GM12878 (cell line): ENCODE results near the gene AGFG1. TPM values are rescaled to one million over a fixed set of nuclear protein-coding genes. Genes with fewer than 3 reads are reported as not detected.

ENCODE experiments used
- ATAC-seq: fragments of 200-7000 bp; cut with Tn5 transposase; 3 replicates; pipeline ENCODE4 v1.9.1; 2020; ENCODE audit warnings: mild to moderate bottlenecking, moderate library complexity
- BruUV-seq: library from RNA; stranded (reverse); fragments of 400-500 nt; replicated peaks from 2 replicates; lab custom pipeline; 2021; lab: Mats Ljungman, UMichigan
- CTCF ChIA-PET: fragments of 300-600 bp; sonication (Branson Sonifier 250); formaldehyde crosslinking; extraction: SDS; loops from one replicate; lab custom pipeline; 2021; ENCODE audit warnings: inconsistent platforms; lab: Yijun Ruan, JAX
- POLR2A ChIA-PET: fragments of 350-600 bp; formaldehyde crosslinking; extraction: SDS; loops from one replicate; lab custom pipeline; 2021; ENCODE audit warnings: inconsistent platforms; lab: Charles Lee
- RAD21 ChIA-PET: fragments of 300-600 bp; sonication (Branson Sonifier 250); formaldehyde crosslinking; loops from one replicate; lab custom pipeline; 2023; ENCODE audit warnings: antibody characterized with exemption; ENCODE audit not compliant: unreplicated experiment; lab: Charles Lee
- SMC1A ChIA-PET: fragments of 300-600 bp; sonication (Branson Sonifier 250); formaldehyde crosslinking; loops from one replicate; lab custom pipeline; 2023; ENCODE audit not compliant: unreplicated experiment, uncharacterized antibody; lab: Charles Lee
- DNase-seq: peaks from one replicate; pipeline ENCODE4 v3.0.0-alpha.2; 2011; ENCODE audit warnings: low read depth, low spot score
- FAIRE-seq: peaks from 3 replicates; lab custom pipeline; 2011; peaks lifted over from hg19 to GRCh38; lab: Jason Lieb, UNC
- H2AFZ ChIP-seq: 2 replicates; pipeline ENCODE4 v1.6.0; 2011; ENCODE audit warnings: low read depth, low read length, control low read depth; ENCODE audit not compliant: control insufficient read depth
- H3K27ac ChIP-seq: 2 replicates; pipeline ENCODE4 v1.5.1; 2011; ENCODE audit warnings: control low read depth; ENCODE audit not compliant: control insufficient read depth, insufficient read depth
- H3K27me3 ChIP-seq, 2 experiments: replicated peaks in 1 of 2; 2 replicates each; pipeline versions ENCODE4 v1.6.0 to v1.6.1; 2011; ENCODE audit warnings: low read length in 1 of 2; ENCODE audit not compliant: control insufficient read depth in 2 of 2, insufficient read depth in 2 of 2
- H3K36me3 ChIP-seq, 2 experiments: 2 replicates each; pipeline ENCODE4 v1.5.1; 2011; ENCODE audit warnings: low read length in 1 of 2; ENCODE audit not compliant: control insufficient read depth in 2 of 2, insufficient read depth in 2 of 2
- H3K4me1 ChIP-seq: 2 replicates; pipeline ENCODE4 v1.6.1; 2011; ENCODE audit warnings: mild to moderate bottlenecking, low read length, moderate library complexity, mixed read lengths; ENCODE audit not compliant: control insufficient read depth, insufficient read depth
- H3K4me2 ChIP-seq: 2 replicates; pipeline ENCODE4 v1.6.0; 2011; ENCODE audit warnings: control low read depth; ENCODE audit not compliant: control insufficient read depth, insufficient read depth
- H3K4me3 ChIP-seq: fragments of 200-600 bp; sonication (generic); 2 replicates; pipeline ENCODE4 v1.5.1; 2016
- H3K79me2 ChIP-seq: 2 replicates; pipeline ENCODE4 v1.6.0; 2011; ENCODE audit warnings: low read length; ENCODE audit not compliant: control insufficient read depth, insufficient read depth
- H3K9ac ChIP-seq: 2 replicates; pipeline ENCODE4 v1.8.0; 2011; ENCODE audit warnings: low read length, control low read depth, mixed read lengths; ENCODE audit not compliant: control insufficient read depth, insufficient read depth
- H3K9me3 ChIP-seq: replicated peaks from 3 replicates; pipeline ENCODE4 v1.5.1; 2011; ENCODE audit warnings: mild to moderate bottlenecking, low read length; ENCODE audit not compliant: control insufficient read depth, insufficient read depth
- H4K20me1 ChIP-seq: 2 replicates; pipeline ENCODE4 v1.6.0; 2011; ENCODE audit not compliant: control insufficient read depth, insufficient read depth
- CHD2 ChIP-seq: IDR thresholded peaks from 2 replicates; pipeline ENCODE4 v1.6.1; 2011; ENCODE audit warnings: low read depth, low read length, improper control_type of control experiment, borderline replicate concordance
- IKZF1 ChIP-seq: fragments of 450-650 bp; conservative IDR thresholded peaks from 2 replicates; pipeline ENCODE4 v1.6.1; 2017; ENCODE audit warnings: antibody characterized with exemption, mild to moderate bottlenecking
- IKZF2 ChIP-seq, 2 experiments: fragments of 450-650 bp; IDR thresholded peaks; 2 replicates each; pipeline ENCODE4 v1.6.1; 2017; ENCODE audit warnings: mild to moderate bottlenecking in 2 of 2, moderate library complexity in 2 of 2
- KAT2A ChIP-seq: conservative IDR thresholded peaks from 2 replicates; pipeline ENCODE4 v1.6.1; 2011; ENCODE audit warnings: low read depth, low read length; ENCODE audit not compliant: control insufficient read depth
- NFXL1 ChIP-seq: fragments of 450-650 bp; IDR thresholded peaks from 2 replicates; pipeline ENCODE4 v1.6.1; 2017; ENCODE audit warnings: antibody characterized with exemption, mild to moderate bottlenecking, borderline replicate concordance
- NR2C1 ChIP-seq: fragments of 450-650 bp; IDR thresholded peaks from 2 replicates; pipeline ENCODE4 v1.6.1; 2017; ENCODE audit warnings: antibody characterized with exemption, mild to moderate bottlenecking, moderate library complexity
- POLR2A ChIP-seq: IDR thresholded peaks from 2 replicates; pipeline ENCODE4 v1.6.1; 2011; ENCODE audit warnings: low read depth, mild to moderate bottlenecking, low read length
- RUNX3 ChIP-seq: IDR thresholded peaks from 2 replicates; pipeline ENCODE4 v1.6.1; 2012; ENCODE audit warnings: low read length, inconsistent platforms
- SMAD5 ChIP-seq: IDR thresholded peaks from 2 replicates; pipeline ENCODE4 v1.6.1; 2016; ENCODE audit warnings: antibody characterized with exemption, low read depth
- TCF3 ChIP-seq: IDR thresholded peaks from 2 replicates; pipeline ENCODE4 v1.6.1; 2012; ENCODE audit warnings: low read depth, mild to moderate bottlenecking, low read length, borderline replicate concordance; ENCODE audit not compliant: insufficient read depth
- ZNF274 ChIP-seq: IDR thresholded peaks from one replicate; pipeline ENCODE4 v1.8.0; 2011; ENCODE audit not compliant: insufficient read length, insufficient read depth
- WGBS: methylation state at CpG from one replicate; pipeline ENCODE4 v1.1.6; 2016; ENCODE audit warnings: low lambda C conversion rate; ENCODE audit not compliant: insufficient replicate concordance, insufficient coverage; ENCODE audit errors: missing lambda C conversion rate; 5-methylcytosine and 5-hydroxymethylcytosine counted together
- in situ Hi-C: fragments of 300-500 bp; cut with MboI; formaldehyde crosslinking; loops from 9 replicates; pipeline ENCODE4 v1.14.3; 2018; ENCODE audit warnings: mixed read lengths
- intact Hi-C: fragments of 100-400 bp; cut with micrococcal nuclease; formaldehyde crosslinking; loops from one replicate; pipeline ENCODE4 v1.14.2; 2022; ENCODE audit not compliant: unreplicated experiment
- polyA plus RNA-seq, 11 experiments: library from polyadenylated mRNA; depleted of rRNA in 4 of 11; unstranded in 6 of 11; stranded (reverse) in 5 of 11; fragments of >200 nt; fragmentation: Nextera tagmentation in 4 of 11; fragmentation: Illumina TruSeq in 1 of 11; extraction: Ambion mirVana in 4 of 11; extraction: Trizol in 1 of 11; gene quantifications; 1 replicate in 1 of 11; 2 replicates in 10 of 11; pipeline versions ENCODE4 v1.2.1 to v1.2.3, GENCODE V29; 2011 to 2016; ENCODE audit warnings: inconsistent platforms in 2 of 11, missing spikeins in 2 of 11, low read depth in 1 of 11
- total RNA-seq, 4 experiments: library from RNA; depleted of rRNA in 3 of 4; stranded (reverse); fragments of >200 nt in 3 of 4; fragmentation: Illumina TruSeq in 1 of 4; extraction: Trizol in 1 of 4; gene quantifications; 2 replicates each; pipeline versions ENCODE4 v1.2.1 to v1.2.3, GENCODE V29; 2013 to 2021
- TF ChIP-seq, protein P1 (sequence below): IDR thresholded peaks from 2 replicates; pipeline ENCODE4 v1.6.1; 2012; ENCODE audit warnings: low read depth, low read length, improper control_type of control experiment

The AGFG1 gene
- total and polyA plus RNA-seq, 10 of the 15 experiments (the other 5 are each of a cell fraction or from before 2014, with no cell fraction given): 7.3 to 243 (median 81.7) TPM

DNA sequence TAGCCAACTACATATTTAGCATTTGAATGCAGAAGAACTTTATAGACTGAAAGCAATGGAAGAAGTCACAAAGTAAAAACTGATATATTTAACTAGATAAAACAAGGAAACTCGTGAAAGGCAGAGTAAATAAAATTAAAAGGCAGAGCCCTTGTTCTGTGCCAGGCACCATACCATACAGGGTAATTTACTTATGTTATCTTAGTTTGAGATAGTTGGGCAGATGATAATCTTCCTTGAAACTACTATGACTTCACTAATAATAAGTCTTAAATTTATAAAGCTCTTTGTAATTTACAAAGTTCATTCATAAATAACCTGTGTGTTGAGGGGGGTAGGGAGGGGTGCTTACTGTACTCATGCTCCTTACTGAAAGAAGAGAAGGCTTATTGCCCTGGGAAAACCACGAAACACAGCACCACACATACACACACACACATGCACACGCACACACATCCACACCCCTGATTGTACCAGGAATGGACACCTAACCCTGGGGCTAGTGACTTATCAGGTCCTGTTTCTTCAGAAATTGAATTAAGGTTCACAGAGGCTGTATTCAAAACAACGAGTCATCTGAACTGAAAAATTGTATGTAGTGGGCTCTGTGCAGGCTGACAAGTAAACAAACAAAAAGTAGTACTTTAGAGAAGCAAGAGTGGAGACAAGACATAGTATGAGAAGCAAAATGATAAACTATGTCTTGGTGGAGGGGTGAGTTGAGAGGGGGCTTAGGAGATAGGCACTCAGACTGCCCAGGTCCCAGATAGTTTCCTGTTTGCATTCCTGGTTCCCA is 38.1 kb downstream of the AGFG1 start:
- in situ Hi-C loops: no loop called here
- Histone ChIP-seq H3K36me3 (no peaks in the 10 kb centered on the region; a peak in 2 of 4 replicates), H3K27ac (0 out of 2 replicates have a peak overlapping the region, but pooled peaks have one; percentile 8), H2AFZ (no peak overlapping the region), H3K4me2 (no peak overlapping the region), H3K4me1 (peaks cover 27% of the 10 kb centered on the region; the same call in 1 of the 2 replicates), H3K4me3 (no peak overlapping the region), H3K9ac (no peak overlapping the region), H3K79me2 (peaks cover 88% of the 10 kb centered on the region), H3K27me3 (no peaks in the 10 kb centered on the region), H4K20me1 (no peaks in the 10 kb centered on the region)
- BruUV-seq: TSS peak; percentile 4
- DNase-seq (no peak), FAIRE-seq (no peak), ATAC-seq (peak; percentile 22)
- SMC1A ChIA-PET: interaction anchor here (1.0 to 1.3 kb wide), 3 partner anchors 10 to 28 kb away, joined by 3 to 5 read pairs (median 3); no protein-coding TSS in a partner anchor
- POLR2A ChIA-PET: no interaction called here
- intact Hi-C loops: no loop called here
- CTCF ChIA-PET: interaction anchor here (0.9 kb wide), 1 partner anchor 9 kb away, joined by 3 read pairs; no protein-coding TSS in a partner anchor
- no peak for TF ChIP-seq POLR2A
- TF ChIP-seq CHD2: no peak
- TF ChIP-seq, protein P1, sequence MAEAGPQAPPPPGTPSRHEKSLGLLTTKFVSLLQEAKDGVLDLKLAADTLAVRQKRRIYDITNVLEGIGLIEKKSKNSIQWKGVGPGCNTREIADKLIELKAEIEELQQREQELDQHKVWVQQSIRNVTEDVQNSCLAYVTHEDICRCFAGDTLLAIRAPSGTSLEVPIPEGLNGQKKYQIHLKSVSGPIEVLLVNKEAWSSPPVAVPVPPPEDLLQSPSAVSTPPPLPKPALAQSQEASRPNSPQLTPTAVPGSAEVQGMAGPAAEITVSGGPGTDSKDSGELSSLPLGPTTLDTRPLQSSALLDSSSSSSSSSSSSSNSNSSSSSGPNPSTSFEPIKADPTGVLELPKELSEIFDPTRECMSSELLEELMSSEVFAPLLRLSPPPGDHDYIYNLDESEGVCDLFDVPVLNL: no peak
- TF ChIP-seq ZNF274: no peak
- no peak for TF ChIP-seq KAT2A
- TF ChIP-seq NFXL1: no peak
- peak; percentile 62 for TF ChIP-seq RUNX3
- TF ChIP-seq SMAD5: no peak
- TF ChIP-seq IKZF2 (IDR thresholded peaks at IDR 0.05): peak; percentile 18 to 20; a peak in 1 of 4 replicates
- TF ChIP-seq IKZF1: no peak
- TF ChIP-seq TCF3: no peak
- TF ChIP-seq NR2C1: no peak
- TF ChIP-seq, all 136 proteins: peak for 2
- RAD21 ChIA-PET: no interaction called here
- no peaks in the 10 kb centered on the region for H3K9me3 ChIP-seq
- WGBS: 42% methylated on average over 4 of the region's 4 CpGs
